Vagina (tissue), 2 donors: Measurements from ENCODE around the gene DUSP21.

ENCODE experiments used
- POLR2A ChIP-seq, 2 donors: fragments of 450-650 bp; IDR thresholded peaks; one replicate each; pipeline ENCODE4 v1.6.1; 2017; ENCODE audit warnings: antibody characterized with exemption in 2 of 2, mild to moderate bottlenecking in 2 of 2, moderate library complexity in 2 of 2
- TF ChIP-seq, protein P1 (sequence below), 3 experiments: fragments of 450-650 bp in 2 of 3; fragments of 200-600 bp in 1 of 3; sonication (generic) in 1 of 3; IDR thresholded peaks; one replicate each; pipeline ENCODE4 v1.5.1; 2017 to 2019; ENCODE audit warnings: antibody characterized with exemption in 3 of 3, mild to moderate bottlenecking in 2 of 3, moderate library complexity in 2 of 3

DNA sequence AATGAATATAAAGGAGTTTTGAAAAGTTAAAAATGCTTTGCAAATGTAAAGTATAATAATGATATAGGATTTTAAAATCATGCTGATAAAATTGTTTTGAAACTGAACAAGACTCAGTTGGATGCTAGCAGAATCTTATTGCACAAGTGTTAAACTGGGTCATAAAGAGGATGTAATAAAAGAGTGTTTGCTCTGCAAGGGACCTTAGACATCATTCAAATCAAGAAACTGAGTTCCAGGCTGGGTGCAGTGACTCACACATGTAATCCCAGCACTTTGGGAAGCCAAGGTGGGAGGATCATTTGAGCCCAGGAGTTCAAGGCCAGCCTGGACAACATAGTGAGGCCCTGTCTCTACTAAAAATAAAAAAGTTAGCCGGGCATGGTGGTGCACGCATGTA, 27.5 kb upstream of the DUSP21 start:
- TF ChIP-seq, protein P1, sequence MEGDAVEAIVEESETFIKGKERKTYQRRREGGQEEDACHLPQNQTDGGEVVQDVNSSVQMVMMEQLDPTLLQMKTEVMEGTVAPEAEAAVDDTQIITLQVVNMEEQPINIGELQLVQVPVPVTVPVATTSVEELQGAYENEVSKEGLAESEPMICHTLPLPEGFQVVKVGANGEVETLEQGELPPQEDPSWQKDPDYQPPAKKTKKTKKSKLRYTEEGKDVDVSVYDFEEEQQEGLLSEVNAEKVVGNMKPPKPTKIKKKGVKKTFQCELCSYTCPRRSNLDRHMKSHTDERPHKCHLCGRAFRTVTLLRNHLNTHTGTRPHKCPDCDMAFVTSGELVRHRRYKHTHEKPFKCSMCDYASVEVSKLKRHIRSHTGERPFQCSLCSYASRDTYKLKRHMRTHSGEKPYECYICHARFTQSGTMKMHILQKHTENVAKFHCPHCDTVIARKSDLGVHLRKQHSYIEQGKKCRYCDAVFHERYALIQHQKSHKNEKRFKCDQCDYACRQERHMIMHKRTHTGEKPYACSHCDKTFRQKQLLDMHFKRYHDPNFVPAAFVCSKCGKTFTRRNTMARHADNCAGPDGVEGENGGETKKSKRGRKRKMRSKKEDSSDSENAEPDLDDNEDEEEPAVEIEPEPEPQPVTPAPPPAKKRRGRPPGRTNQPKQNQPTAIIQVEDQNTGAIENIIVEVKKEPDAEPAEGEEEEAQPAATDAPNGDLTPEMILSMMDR (IDR thresholded peaks at IDR 0.05), result no peak
- TF ChIP-seq POLR2A (IDR thresholded peaks at IDR 0.05), result no peak
